ENCODE measurements around the gene SPATA1. TPM values are rescaled to one million over a fixed set of nuclear protein-coding genes. Genes with fewer than 3 reads are reported as not detected.
"Not testable (repeated sequence)": the region's sequence is repeated elsewhere in the genome, so short reads cannot be mapped to it uniquely, and the experiment has no call there.

SPATA1 gene
- polyA plus RNA-seq, 3 donors, result 1.5 to 4.0 (median 3.2) TPM

DNA sequence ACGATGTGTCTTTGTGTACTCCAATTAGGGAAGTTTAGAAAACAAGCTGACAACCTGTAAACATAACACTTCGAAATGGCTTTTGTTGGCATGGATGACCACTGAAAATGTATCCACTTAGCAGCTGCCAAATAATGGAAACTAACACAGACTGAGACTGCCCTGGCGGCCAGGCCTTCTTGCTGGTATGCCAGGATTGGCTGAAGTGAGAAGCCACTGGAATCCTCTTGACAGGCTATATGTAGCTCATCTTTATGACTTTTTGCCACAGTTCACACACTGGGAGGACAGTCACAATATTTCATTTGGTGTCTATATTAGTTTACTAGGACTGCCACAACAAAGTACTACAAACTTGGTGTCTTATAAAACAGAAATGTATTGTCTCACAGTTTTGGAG, 80.9 kb downstream of the SPATA1 start:
- no peak for DNase-seq

DNA sequence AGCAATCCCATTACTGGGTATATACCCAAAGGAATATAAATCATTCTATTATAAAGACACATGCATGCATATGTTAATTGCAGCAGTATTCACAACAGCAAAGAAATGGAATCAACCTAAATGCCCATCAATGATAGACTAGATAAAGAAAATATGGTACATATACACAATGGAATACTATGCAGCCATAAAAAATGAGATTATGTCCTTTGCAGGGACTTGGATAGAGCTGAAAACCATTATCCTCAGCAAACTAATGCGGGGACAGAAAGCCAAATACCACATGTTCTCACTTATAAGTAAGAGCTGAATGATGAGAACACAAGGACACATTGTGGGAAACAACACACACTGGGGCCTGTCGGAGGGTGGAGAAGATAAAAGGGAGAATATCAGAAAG, 88.8 kb downstream of the SPATA1 start:
- DNase-seq, result not testable (repeated sequence)

DNA sequence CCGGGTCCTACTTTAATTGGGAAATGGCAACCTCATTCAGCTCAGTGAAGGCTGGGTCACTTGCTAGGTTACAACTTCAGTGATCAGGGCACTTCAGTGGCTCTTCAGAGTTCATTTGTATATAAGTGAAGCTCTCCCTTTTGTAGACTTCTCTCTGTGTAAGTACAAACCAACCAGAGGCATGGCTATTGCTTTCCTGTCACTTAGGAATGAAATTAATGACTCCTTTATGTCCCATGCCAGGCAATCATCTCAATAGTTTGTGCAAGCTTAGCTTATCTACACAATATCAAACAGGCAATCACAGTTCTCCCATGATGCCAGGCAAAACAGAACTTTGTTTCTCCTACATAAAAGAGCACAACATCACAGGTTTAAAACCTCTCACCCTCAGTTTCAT, 90.8 kb downstream of the SPATA1 start:
- no peak for DNase-seq

DNA sequence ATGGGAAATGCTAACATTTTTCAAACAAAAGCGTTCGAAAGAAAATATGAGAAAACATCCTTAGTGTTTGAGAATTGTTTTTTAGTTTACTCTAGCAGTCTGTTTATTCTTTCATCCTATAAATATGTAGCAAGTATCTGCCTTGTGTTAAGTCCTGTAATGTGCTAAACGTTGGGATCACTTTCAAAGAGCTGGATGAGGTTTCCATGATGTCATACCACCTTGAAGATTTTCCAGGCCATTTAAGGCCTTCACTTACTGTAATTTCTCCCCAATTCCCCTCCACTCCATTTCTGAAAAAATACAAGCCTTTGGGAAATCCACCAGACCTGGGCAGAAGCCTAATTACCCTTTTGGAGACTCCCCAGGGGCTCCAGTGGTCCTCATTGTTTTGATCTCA, 92.2 kb downstream of the SPATA1 start:
- DNase-seq, result no peak

DNA sequence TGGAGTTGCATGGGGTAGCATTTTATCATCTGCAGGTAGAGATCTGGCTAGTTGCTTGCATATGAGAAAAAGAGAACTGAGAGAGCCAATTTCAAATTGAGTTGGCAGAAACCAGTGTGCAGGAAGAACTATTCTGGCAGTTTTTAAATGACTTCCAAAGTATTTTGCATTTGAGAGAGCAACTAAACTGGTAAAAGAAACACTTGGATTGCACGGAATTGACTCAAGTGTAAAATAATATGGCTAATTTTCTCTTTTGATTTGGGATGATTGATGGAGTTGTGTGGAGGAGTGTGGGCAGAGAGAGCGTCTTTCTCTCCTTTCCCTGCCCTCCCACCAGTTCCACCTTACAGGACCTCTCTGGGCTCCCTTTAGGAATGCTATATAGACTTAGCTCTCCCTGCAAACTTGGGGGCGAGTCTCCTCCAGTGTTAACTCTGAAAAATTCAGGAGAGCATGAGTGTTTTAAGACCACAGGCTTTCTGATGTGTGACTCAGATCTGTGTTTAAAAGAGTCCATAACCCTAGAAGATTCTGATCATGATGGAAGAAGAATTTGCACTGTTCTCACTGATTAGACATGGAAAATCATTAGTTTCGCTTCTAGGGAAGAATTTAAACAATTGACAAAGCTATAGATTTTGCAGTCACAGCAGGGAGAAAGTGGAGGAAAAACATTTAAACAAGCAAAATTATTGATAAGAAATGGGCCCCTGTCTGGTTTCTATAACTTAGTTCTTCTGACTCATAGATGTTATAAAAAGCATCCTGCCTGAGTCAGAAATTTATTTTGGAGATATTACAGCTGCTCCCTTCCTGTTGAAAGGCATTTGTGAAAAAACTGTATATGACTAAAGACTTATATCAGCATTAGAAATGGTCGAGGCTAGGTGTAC, 92.9 kb downstream of the SPATA1 start:
- DNase-seq, result no peak

DNA sequence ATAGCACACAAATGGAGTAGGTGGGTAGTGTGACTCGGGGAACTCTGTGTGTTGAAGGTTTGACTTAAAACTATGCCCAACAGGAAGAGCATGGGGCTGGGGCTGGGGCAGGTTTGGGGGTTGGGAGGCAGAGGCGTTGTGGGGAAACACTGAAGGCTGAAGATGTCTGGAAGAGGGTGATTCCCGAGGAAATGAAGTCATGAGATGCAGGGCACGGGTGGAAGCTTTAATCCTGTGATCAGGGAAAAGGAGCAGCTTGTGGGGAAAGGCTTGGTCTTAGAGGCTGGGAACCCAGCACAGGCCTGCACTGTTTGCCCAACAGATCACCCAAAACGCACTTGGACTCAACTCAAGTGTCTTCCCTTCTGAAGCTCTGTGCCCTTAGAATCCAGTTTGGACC, 94.6 kb downstream of the SPATA1 start:
- DNase-seq, result no peak

DNA sequence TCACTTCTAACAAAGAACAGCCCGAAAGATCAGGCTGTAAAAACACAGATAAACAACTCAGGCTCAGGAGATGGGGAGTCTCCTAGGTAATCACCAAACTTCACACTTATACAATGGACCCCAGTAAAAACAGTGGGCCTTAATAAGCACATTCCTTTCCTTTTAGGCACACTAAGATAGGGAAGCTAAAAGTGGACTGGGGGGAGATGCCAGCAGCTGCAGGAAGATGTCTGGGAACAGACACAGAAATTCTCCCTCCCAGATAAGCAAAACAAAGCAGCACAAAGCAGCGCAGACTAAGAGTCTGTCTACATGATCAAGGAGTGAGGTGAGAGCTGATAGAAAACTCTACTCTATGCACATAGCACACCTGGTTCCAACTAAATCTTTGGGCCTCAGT, 97.0 kb downstream of the SPATA1 start:
- DNase-seq, result no peak

DNA sequence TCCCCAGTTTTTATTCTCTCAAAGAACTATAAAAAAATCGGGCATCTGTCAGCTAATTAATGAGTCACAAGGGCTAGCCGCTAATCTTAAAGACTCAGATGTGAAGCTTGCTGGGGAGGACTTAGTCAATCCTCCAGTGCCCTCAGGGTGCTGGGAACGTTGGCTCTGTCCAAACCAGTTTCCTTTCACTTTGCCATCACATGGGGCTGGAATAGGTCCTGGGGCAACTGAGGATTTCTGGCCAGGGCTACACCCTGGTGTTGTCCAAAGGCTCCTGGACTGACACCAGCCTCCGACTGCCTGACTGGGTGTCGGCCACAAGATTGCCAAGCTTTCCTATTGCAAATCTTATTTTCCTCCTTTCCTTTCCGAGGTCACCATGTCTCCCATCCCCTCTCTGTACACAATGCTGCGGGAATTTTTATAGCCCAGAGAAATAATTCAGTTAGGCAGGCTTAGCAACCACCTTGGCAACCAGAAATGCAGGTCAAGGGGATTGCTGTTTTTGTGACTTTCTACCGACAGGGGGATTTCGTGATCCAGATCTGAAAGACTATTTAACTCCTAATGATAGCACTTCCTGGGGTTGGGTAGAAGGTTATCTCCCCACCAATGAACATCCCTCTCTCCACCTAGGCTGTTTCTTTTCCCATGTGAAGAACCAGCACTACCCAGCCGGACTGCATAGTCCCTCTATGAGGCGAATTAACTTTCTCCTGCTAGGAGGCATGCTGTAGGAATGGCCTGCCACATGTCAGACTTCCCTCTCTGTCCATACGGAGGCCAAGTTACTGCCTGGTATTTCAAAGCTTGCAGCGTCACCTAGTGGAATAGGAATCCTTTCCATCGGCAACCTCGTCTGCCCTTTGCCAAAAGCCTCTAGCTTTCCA, 98.0 kb downstream of the SPATA1 start:
- DNase-seq, result no peak

DNA sequence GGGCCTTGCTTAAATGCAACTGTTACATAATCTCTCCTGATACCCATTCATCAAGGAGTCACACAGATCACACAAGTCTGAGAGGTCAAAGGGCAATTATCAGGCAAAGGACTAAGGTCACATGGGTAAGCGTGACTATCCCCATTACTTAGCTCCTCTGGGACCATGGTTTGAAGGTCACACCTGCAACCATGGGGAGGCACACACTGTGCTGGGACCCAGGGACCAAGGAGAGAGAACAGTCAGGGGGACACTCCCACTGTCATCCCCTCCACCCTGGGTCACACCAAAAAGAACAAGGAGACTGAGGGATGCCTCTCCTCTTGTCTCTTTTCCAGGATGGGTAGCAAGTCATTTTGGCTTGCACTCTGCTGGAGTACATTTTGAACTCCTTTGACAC, 99.0 kb downstream of the SPATA1 start:
- DNase-seq, result no peak

DNA sequence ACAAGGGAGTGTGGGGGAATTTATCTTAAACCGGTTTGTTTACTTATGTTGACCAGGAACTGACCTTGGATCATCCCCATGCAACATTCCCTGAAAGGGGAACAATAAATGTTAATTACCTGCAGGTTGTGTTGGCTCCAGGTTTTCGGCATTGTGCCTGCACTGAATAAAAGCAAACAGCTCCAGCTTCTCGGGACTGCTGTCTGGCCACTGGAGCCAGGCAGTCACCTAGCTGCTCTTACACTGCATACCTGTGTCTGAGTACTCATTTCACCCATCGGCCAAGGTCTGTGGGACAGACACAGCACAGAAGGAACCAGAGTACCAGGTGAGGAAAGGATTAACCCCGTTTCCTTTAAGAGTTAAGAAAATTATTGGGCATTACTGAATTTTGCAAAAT, 100.8 kb downstream of the SPATA1 start:
- no peak for DNase-seq

DNA sequence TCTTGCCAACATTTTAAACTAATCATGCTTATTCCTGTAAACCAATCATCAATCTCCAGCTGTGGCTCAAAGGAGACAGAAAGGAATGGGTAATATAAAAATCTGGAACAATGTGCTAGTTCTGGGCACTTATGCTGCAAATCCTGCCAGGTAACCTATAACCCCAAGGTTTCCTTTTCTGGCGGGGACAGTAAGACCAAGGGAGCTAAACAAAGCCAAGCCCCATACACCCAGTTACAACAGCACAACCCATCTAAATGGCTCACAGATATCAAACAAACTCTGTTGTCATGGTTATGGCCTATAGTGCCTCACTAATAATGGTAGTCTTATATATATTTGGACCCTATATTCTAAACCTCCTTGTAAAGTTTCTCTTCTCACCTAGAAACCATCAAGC, 104.9 kb downstream of the SPATA1 start:
- DNase-seq, result no peak

DNA sequence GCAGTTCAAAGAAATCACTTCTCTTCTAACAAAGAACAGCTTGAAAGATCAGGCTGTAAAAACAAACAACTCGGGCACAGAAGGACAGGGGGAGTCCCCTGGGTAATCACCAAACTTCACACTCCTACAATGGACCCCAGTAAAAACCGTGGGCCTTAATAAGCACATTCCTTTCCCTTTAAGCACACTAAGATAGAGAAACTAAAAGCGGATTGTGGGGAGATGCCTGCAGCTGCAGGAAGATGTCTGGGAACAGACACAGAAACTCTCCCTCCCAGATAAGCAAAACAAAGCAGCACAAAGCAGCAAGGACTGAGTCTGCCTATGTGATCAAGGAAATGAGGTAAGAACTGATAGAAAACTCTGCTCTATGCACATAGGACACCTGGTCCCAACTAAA, 105.6 kb downstream of the SPATA1 start:
- DNase-seq, result no peak

DNA sequence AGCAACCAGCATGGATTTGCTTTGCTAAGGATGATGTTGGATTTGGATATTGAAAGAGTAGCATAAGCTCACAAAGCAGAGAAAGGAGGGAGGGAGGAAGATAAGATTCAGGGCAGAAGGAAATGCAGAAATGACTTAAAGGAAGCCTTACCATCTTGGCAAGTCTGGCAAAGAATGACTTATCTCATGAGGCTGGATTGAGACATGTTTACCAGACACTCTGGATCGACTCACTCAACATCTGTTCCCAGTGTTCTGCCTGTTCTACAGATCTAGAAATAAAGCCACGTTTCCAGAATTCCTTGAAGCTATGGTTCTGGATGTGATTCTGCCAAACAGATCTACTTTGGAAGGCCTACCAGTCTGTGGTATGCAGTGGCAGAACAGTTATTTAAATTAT, 106.8 kb downstream of the SPATA1 start:
- DNase-seq, result no peak

DNA sequence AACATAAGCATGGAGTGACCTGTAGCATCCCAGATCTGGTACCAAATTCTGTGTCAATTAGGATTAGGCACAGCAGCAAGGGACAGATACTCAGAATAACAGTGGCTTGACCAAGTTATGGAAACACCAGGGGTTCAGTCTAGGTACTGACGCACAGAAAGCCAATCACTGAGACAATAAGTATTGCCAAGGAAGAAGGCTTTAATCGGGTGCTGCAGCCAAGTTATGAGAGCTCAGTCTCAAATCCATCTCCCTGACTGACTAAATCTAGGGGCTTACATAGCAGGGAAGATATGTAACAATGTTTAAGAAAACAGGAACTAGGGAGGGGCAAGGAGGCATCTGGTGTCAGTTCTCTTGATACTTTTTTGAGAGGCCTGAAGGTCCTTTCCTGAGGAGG, 107.7 kb downstream of the SPATA1 start:
- DNase-seq, result no peak

DNA sequence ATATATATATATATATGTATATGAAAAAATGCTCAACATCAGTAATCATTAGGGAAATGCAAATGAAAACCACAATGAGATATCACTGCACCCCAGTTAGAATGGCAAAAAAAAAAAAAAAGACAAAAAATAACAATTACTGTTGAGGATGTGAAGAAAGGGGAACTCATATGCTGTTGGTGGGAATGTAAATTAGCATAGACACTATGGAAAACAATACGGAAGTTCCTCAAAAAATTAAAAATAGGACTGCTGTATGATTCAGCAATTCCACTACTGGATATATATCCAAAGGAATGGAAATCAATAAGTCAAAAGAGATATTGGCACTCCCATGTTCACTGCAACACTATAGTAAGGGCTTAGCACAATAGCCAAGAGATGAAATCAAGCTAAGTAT, 109.6 kb downstream of the SPATA1 start:
- no peak for DNase-seq

Other genes with a start within 250 kb of the SPATA1 start
- 1 to 10 TPM; 5.3 to 7.0 (median 5.3) TPM for gene SAMD13, start 204.7 kb upstream of the SPATA1 start, polyA plus RNA-seq (ENCODE audit: insufficient read length in 3 of 3)
- under 1 TPM in 1 of 3 donors, not detected in 2; 0.09 TPM for gene DNASE2B, start 107.9 kb upstream of the SPATA1 start, polyA plus RNA-seq (ENCODE audit: insufficient read length in 3 of 3)
- 10 to 100 TPM; 42.3 to 46.4 (median 43.6) TPM for gene RPF1, start 27.1 kb upstream of the SPATA1 start, polyA plus RNA-seq (ENCODE audit: insufficient read length in 3 of 3)
- 100 to 1,000 TPM; 135 to 163 (median 156) TPM for gene GNG5, start 195 bp downstream of the SPATA1 start, polyA plus RNA-seq (ENCODE audit: insufficient read length in 3 of 3)
- 10 to 100 TPM; 17.7 to 20.0 (median 19.1) TPM for gene CTBS, start 68.1 kb downstream of the SPATA1 start, polyA plus RNA-seq (ENCODE audit: insufficient read length in 3 of 3)
- 10 to 100 TPM; 34.3 to 40.7 (median 36.9) TPM for gene SSX2IP, start 184.1 kb downstream of the SPATA1 start, polyA plus RNA-seq (ENCODE audit: insufficient read length in 3 of 3)

Measured in renal pelvis (tissue), 4 donors.